HEK293 (cell line): Measurements from ENCODE around the gene SH3RF3.

ENCODE experiments used
- CTCF ChIA-PET: fragments of 350-600 bp; formaldehyde crosslinking; extraction: SDS; loops from one replicate; lab custom pipeline; 2021; ENCODE audit warnings: antibody characterized with exemption; lab: Yijun Ruan, JAX
- POLR2A ChIA-PET: fragments of 300-600 bp; formaldehyde crosslinking; extraction: SDS; loops from one replicate; lab custom pipeline; 2020; ENCODE audit warnings: antibody characterized with exemption, inconsistent platforms; lab: Yijun Ruan, JAX
- H3K27ac ChIP-seq: fragments of 200-500 bp; sonication (Bioruptor generic); 2 replicates; pipeline ENCODE4 v1.5.1; 2014; ENCODE audit warnings: low read depth, low read length, control low read depth, inconsistent platforms; ENCODE audit errors: extremely low read depth
- H3K36me3 ChIP-seq, 2 experiments: fragments of 200-500 bp in 1 of 2; sonication (Bioruptor generic) in 1 of 2; 1 replicate in 1 of 2; 2 replicates in 1 of 2; pipeline ENCODE4 v1.5.1; 2014 to 2017; ENCODE audit warnings: inconsistent platforms in 2 of 2, low read length in 2 of 2; ENCODE audit not compliant: control insufficient read depth in 2 of 2, insufficient read depth in 1 of 2
- H3K4me1 ChIP-seq: fragments of 200-500 bp; sonication (Bioruptor generic); 2 replicates; pipeline ENCODE4 v1.5.1; 2014; ENCODE audit warnings: mild to moderate bottlenecking, low read length, inconsistent platforms; ENCODE audit not compliant: control insufficient read depth, insufficient read depth
- H3K4me3 ChIP-seq: 2 replicates; pipeline ENCODE4 v1.5.1; 2011; ENCODE audit warnings: low read depth, mild to moderate bottlenecking, control low read depth, low read length, moderate library complexity
- H3K9me3 ChIP-seq: fragments of 200-500 bp; sonication (Bioruptor generic); 2 replicates; pipeline ENCODE4 v1.5.1; 2014; ENCODE audit warnings: low read depth, low read length, inconsistent platforms; ENCODE audit not compliant: control insufficient read depth, insufficient read depth
- GLI2 ChIP-seq: fragments of 450-650 bp; formaldehyde crosslinking; IDR thresholded peaks from 2 replicates; pipeline ENCODE4; 2017; ENCODE audit warnings: missing biosample characterization, missing genetic modification characterization, low read depth, borderline replicate concordance
- KLF9 ChIP-seq: fragments of 450-650 bp; formaldehyde crosslinking; IDR thresholded peaks from 2 replicates; pipeline ENCODE4 v1.5.1; 2016; ENCODE audit warnings: missing biosample characterization, missing genetic modification characterization, low read depth
- MZF1 ChIP-seq: fragments of 450-650 bp; formaldehyde crosslinking; IDR thresholded peaks from 2 replicates; pipeline ENCODE4 v1.5.1; 2017; ENCODE audit warnings: missing biosample characterization, missing genetic modification characterization, borderline replicate concordance
- PRDM6 ChIP-seq: fragments of 450-650 bp; formaldehyde crosslinking; IDR thresholded peaks from 2 replicates; pipeline ENCODE4 v1.5.1; 2017; ENCODE audit warnings: missing biosample characterization, missing genetic modification characterization
- ZBTB21 ChIP-seq: fragments of 450-650 bp; formaldehyde crosslinking; IDR thresholded peaks from 2 replicates; pipeline ENCODE4 v1.5.1; 2017; ENCODE audit warnings: missing biosample characterization, missing genetic modification characterization
- ZBTB49 ChIP-seq: fragments of 450-650 bp; formaldehyde crosslinking; IDR thresholded peaks from 2 replicates; pipeline ENCODE4 v1.5.1; 2016; ENCODE audit warnings: missing biosample characterization, missing genetic modification characterization, low read depth
- ZIC2 ChIP-seq: fragments of 450-650 bp; formaldehyde crosslinking; IDR thresholded peaks from 2 replicates; pipeline ENCODE4 v1.5.1; 2016; ENCODE audit warnings: missing biosample characterization, missing genetic modification characterization
- ZNF174 ChIP-seq: fragments of 450-650 bp; formaldehyde crosslinking; IDR thresholded peaks from 2 replicates; pipeline ENCODE4 v1.5.0; 2017; ENCODE audit warnings: missing biosample characterization, mild to moderate bottlenecking, missing genetic modification characterization
- ZNF175 ChIP-seq: fragments of 450-650 bp; formaldehyde crosslinking; IDR thresholded peaks from 2 replicates; pipeline ENCODE4 v1.5.1; 2016; ENCODE audit warnings: missing biosample characterization, missing genetic modification characterization
- ZNF239 ChIP-seq: fragments of 450-650 bp; formaldehyde crosslinking; IDR thresholded peaks from 2 replicates; pipeline ENCODE4 v1.5.1; 2016; ENCODE audit warnings: missing biosample characterization, missing genetic modification characterization
- ZNF24 ChIP-seq: fragments of 450-650 bp; formaldehyde crosslinking; IDR thresholded peaks from 2 replicates; pipeline ENCODE4 v1.5.1; 2016; ENCODE audit warnings: missing biosample characterization, missing genetic modification characterization
- ZNF311 ChIP-seq: fragments of 450-650 bp; formaldehyde crosslinking; IDR thresholded peaks from 2 replicates; pipeline ENCODE4 v1.5.1; 2017; ENCODE audit warnings: missing biosample characterization, missing genetic modification characterization, borderline replicate concordance
- ZNF501 ChIP-seq: fragments of 450-650 bp; formaldehyde crosslinking; IDR thresholded peaks from 2 replicates; pipeline ENCODE4 v1.5.1; 2016; ENCODE audit warnings: missing biosample characterization, missing genetic modification characterization
- ZNF521 ChIP-seq: fragments of 450-650 bp; formaldehyde crosslinking; IDR thresholded peaks from 2 replicates; pipeline ENCODE4 v1.5.1; 2017; ENCODE audit warnings: missing biosample characterization, mild to moderate bottlenecking, missing genetic modification characterization
- ZNF555 ChIP-seq: fragments of 450-650 bp; formaldehyde crosslinking; conservative IDR thresholded peaks from 2 replicates; pipeline ENCODE4 v1.5.1; 2017; ENCODE audit warnings: missing biosample characterization, mild to moderate bottlenecking, missing genetic modification characterization, inconsistent platforms
- ZNF610 ChIP-seq: fragments of 450-650 bp; formaldehyde crosslinking; IDR thresholded peaks from 2 replicates; pipeline ENCODE4 v1.5.1; 2016; ENCODE audit warnings: missing biosample characterization, missing genetic modification characterization, borderline replicate concordance
- ZNF623 ChIP-seq: fragments of 450-650 bp; formaldehyde crosslinking; IDR thresholded peaks from 2 replicates; pipeline ENCODE4 v1.5.1; 2016; ENCODE audit warnings: missing biosample characterization, missing genetic modification characterization
- ZSCAN23 ChIP-seq: fragments of 450-650 bp; formaldehyde crosslinking; IDR thresholded peaks from 2 replicates; pipeline ENCODE4 v1.5.1; 2016; ENCODE audit warnings: missing biosample characterization, missing genetic modification characterization
- ZXDB ChIP-seq: fragments of 450-650 bp; formaldehyde crosslinking; IDR thresholded peaks from 2 replicates; pipeline ENCODE4 v1.5.1; 2016; ENCODE audit warnings: missing biosample characterization, missing genetic modification characterization

Gene SH3RF3

GRCh38 chr2:109385506-109385905 is 256.5 kb downstream of the SH3RF3 start:
- no peaks in the 10 kb centered on the region for H3K36me3 ChIP-seq
- no peak for TF ChIP-seq MZF1 (tag by site-specific recombination)
- TF ChIP-seq KLF9 (tag by site-specific recombination): no peak
- TF ChIP-seq ZNF24: no peak
- TF ChIP-seq ZBTB21 (tag by site-specific recombination): no peak
- TF ChIP-seq GLI2: no peak
- no peak for TF ChIP-seq ZBTB49 (tag by site-specific recombination)
- TF ChIP-seq ZNF501 (tag by site-specific recombination): no peak
- TF ChIP-seq ZNF174 (tag by site-specific recombination): no peak
- TF ChIP-seq ZNF610: no peak
- no peak for TF ChIP-seq ZSCAN23
- no peak for TF ChIP-seq ZNF521
- no peak for TF ChIP-seq ZNF555 (tag by site-specific recombination)
- no peak overlapping the region for H3K4me3 ChIP-seq
- ChIA-PET POLR2A (no interaction called here), CTCF (interaction anchor here (0.6 kb wide), 1 partner anchor 125 kb away, joined by 9 read pairs; no protein-coding TSS in a partner anchor)
- no peak overlapping the region for H3K27ac ChIP-seq
- H3K9me3 ChIP-seq: no peaks in the 10 kb centered on the region
- H3K4me1 ChIP-seq: no peaks in the 10 kb centered on the region; the same call in 1 of the 2 replicates

GRCh38 chr2:109386004-109386695 is 257.1 kb downstream of the SH3RF3 start:
- H3K4me3 ChIP-seq: no peak overlapping the region
- no peaks in the 10 kb centered on the region for H3K9me3 ChIP-seq
- H3K4me1 ChIP-seq: no peaks in the 10 kb centered on the region; the same call in 1 of the 2 replicates
- ChIA-PET CTCF (interaction anchor here (0.6 kb wide), 1 partner anchor 64 kb away, joined by 4 read pairs; no protein-coding TSS in a partner anchor), POLR2A (no interaction called here)
- H3K27ac ChIP-seq: no peak overlapping the region
- no peak for TF ChIP-seq ZNF239 (tag by site-specific recombination)
- no peak for TF ChIP-seq ZNF555 (tag by site-specific recombination)
- peak; percentile 29; the same call in 1 of the 2 replicates for TF ChIP-seq PRDM6 (tag by site-specific recombination)
- no peak for TF ChIP-seq ZNF175 (tag by site-specific recombination)
- peak; percentile 64 for TF ChIP-seq ZIC2
- no peak for TF ChIP-seq ZNF311 (tag by site-specific recombination)
- TF ChIP-seq, all 188 proteins: peak for 2
- H3K36me3 ChIP-seq: no peaks in the 10 kb centered on the region

GRCh38 chr2:109387221-109387735 is 258.3 kb downstream of the SH3RF3 start:
- no peaks in the 10 kb centered on the region; the same call in 1 of the 2 replicates for H3K4me1 ChIP-seq
- TF ChIP-seq ZNF623 (tag by site-specific recombination) (peak; percentile 90), ZXDB (tag by site-specific recombination) (no peak)
- no peaks in the 10 kb centered on the region for H3K9me3 ChIP-seq
- ChIA-PET CTCF (no interaction called here), POLR2A (no interaction called here)
- H3K36me3 ChIP-seq: no peaks in the 10 kb centered on the region
- H3K27ac ChIP-seq: no peak overlapping the region
- no peak overlapping the region for H3K4me3 ChIP-seq
